Activated T-helper 1 cell treated with Interleukin-2 at 50 U/mL for 16 hours (primary cell): Measurements from ENCODE around the gene UBN2.

Experiments used
- DNase-seq: peaks from one replicate; pipeline ENCODE4 v3.0.0-alpha.2; 2020; ENCODE audit warnings: low read depth

The UBN2 gene

DNA sequence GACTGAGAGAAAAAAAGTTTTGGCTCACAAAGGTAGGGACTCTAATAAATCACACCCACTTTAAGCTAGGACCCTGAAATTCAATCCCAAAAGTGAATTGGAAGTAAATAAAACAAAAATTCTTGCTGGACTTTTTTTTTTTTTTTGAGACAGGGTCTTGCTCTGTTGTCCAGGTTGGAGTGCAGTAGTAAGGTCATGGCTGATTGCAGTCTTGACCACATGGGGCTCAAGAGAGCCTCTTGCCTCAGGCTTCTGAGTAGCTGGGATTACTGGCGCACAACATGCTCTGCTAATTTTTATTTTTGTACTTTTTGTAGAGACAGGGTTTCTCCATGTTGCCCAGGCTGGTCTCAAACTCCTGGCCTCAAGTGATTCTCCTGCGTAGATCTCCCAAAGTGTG lies 123.7 kb downstream of the UBN2 start:
- DNase-seq = no peak

DNA sequence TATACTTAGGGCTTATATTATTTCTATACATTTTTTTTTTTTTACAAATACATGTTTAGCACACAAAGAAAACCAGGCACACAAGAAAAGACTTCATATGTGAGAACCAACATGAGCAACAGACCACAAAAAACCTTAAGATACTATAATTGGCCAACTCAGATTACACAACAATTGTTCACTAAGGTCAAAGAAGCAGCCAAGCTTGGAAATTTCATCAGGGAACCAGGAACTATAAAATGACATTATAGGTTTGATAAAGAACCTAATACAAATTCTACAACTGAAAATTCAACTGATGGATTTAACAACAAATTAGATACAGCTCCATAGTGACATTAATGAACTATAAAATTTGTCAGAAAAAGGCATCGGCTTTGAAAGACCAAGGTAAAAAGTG lies 124.3 kb downstream of the UBN2 start:
- DNase-seq = no peak
